Measurements from ENCODE around the gene FRMD5.

The FRMD5 gene

DNA sequence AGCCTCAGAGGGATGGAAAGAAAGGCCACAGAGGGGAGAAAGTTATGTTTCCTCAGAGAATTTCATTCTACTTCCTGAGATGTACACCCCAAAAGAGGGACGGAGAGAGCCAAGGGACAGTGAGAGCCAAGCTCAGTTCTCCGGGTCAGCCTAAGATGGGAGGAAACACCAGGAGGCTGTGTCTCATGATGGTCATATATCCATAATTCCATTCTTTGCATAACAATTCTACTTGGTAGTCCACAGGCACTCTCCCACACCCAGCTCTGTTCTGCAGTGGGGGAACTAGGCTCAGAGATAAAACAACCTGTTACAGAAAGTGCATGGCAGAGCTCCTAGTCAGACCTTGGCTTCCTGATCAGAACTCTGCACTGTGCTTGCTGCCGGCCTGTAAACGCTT is 313.8 kb downstream of the FRMD5 start:
- no peak for DNase-seq (ENCODE audit: low spot score)
- in situ Hi-C loops (cut with MboI; ENCODE audit: low sequenced_read_pairs, unreplicated experiment): no loop called here
- no peak for TF ChIP-seq CTCF (IDR thresholded peaks at IDR 0.05; ENCODE audit: borderline replicate concordance, control extremely low read depth, extremely low read depth, insufficient read depth, missing control alignments)

DNA sequence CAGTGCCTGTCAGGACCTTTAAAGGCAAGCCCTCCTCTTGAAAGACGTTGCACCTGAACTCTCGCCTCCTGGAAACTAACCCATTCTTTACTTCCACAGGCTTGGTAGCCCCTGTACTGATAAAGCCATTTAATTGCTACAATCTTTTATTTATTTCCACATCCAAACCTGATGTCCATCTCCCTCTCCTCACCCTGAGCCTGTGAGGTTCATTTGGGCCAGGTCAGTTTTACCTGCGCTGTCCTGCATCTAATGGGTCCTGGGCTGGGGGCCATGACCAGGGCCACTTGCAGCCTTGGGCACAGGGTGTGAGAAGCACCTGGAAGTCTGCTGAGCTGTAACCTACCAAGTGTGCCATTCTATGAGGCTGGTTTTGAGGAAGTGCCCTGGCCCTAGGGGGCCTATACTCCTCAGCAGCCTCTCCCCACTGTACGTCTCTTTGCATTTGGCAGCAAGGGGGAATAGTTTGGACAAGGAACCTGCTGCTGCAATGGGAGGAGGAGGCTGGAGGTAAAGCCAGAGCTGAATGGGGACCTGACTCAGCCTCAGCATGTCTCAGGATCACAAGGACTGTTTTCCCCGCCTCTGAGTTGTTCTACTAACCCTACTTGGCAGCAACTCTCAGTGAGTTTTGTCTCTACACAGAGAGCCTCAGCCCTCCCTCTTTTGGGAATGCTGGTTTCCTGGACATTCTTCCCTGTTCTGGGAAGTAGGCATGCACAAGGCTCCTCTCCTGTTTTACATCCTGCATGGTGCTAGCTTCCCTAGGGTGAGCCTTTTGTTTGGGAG is 314.5 kb downstream of the FRMD5 start:
- no peak for DNase-seq (ENCODE audit: low spot score)
- no peak for TF ChIP-seq CTCF (IDR thresholded peaks at IDR 0.05; ENCODE audit: borderline replicate concordance, control extremely low read depth, extremely low read depth, insufficient read depth, missing control alignments)
- in situ Hi-C loops (cut with MboI; ENCODE audit: low sequenced_read_pairs, unreplicated experiment): no loop called here

DNA sequence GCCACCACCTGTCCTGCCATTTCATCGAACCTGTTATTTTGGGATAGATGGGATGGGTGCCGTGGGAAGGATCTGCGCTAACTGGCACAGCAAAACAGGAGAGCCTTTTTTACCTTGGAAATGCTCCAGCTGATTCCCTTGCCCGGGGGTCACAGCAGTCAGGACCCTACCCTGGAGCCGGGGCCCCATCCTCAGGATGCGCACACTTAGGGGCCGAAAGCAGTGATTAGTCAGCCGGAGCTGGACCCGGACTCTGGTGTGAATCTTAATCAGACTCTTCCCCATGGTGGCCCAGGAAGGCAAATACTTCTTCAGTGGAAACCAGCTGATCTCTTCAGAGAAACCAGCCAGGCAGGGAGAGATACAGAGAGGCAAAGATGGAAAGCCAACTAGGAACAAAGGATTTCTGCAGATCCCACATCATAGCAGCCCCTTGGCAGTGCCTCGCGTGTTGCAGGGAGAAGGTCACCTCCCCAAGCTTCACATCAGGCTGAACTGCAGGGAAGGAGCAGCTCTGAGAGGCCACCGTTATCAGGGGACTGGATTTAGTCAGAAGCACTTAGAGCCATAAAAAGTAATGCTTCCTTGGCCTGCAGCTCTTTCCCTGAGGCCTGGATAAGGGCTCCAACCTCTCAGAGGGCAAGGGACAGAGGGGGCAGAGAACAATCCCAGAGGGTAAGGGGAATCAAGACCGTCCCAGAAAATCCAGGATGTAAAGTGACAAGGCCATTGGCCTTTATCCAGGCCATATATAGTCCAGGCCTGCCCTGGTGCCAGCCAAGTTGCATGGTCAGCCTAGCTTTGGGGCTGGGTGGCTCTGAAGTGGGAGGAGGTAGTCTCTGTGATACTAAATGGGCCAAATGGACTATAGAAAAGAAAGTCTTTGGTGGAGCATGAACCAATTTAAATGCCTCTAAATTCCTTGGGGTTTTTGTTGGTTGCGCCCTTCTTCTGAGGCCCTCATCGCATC is 315.4 kb downstream of the FRMD5 start:
- in situ Hi-C loops (cut with MboI; ENCODE audit: low sequenced_read_pairs, unreplicated experiment): no loop called here

GRCh38 chr15:43878446-43878845 is 316.6 kb downstream of the FRMD5 start:
- TF ChIP-seq CTCF (IDR thresholded peaks at IDR 0.05; ENCODE audit: borderline replicate concordance, control extremely low read depth, extremely low read depth, insufficient read depth, missing control alignments): no peak
- in situ Hi-C loops (cut with MboI; ENCODE audit: low sequenced_read_pairs, unreplicated experiment): no loop called here
- no peak for DNase-seq (ENCODE audit: low spot score)

More for the DNA sequence above, 315.4 kb downstream of the FRMD5 start:
- DNase-seq (ENCODE audit: low spot score): no peak
- TF ChIP-seq CTCF (IDR thresholded peaks at IDR 0.05; ENCODE audit: borderline replicate concordance, control extremely low read depth, extremely low read depth, insufficient read depth, missing control alignments): no peak

GRCh38 chr15:43877371-43877770 is 317.7 kb downstream of the FRMD5 start:
- in situ Hi-C loops (cut with MboI; ENCODE audit: low sequenced_read_pairs, unreplicated experiment): no loop called here
- no peak for DNase-seq (ENCODE audit: low spot score)
- TF ChIP-seq CTCF (IDR thresholded peaks at IDR 0.05; ENCODE audit: borderline replicate concordance, control extremely low read depth, extremely low read depth, insufficient read depth, missing control alignments): no peak

- in situ Hi-C loops (cut with MboI; ENCODE audit: low sequenced_read_pairs, unreplicated experiment): no loop called here
Measured at GRCh38 chr15:43876872-43877271, 318.2 kb downstream of the FRMD5 start.

More at GRCh38 chr15:43876872-43877271, 318.2 kb downstream of the FRMD5 start:
- DNase-seq (ENCODE audit: low spot score): no peak
- no peak for TF ChIP-seq CTCF (IDR thresholded peaks at IDR 0.05; ENCODE audit: borderline replicate concordance, control extremely low read depth, extremely low read depth, insufficient read depth, missing control alignments)

Data from GM13976 (cell line).